Measurements from ENCODE around the gene BIN2. TPM values are rescaled to one million over a fixed set of nuclear protein-coding genes. Genes with fewer than 3 reads are reported as not detected.
"Not testable (repeated sequence)": the region's sequence is repeated elsewhere in the genome, so short reads cannot be mapped to it uniquely, and the experiment has no call there.

BIN2 gene
- polyA plus RNA-seq, 4 donors = 1.9 to 3.6 (median 2.8) TPM

GRCh38 chr12:51318846-51319599 lies 5.0 kb downstream of the BIN2 start:
- DNase-seq (ENCODE audit: low read depth in 4 of 4, low spot score in 2 of 4) = no peak

- DNase-seq (ENCODE audit: low read depth in 4 of 4, low spot score in 2 of 4) = not testable (repeated sequence)
These were observed 5.7 kb downstream of the BIN2 start for GRCh38 chr12:51318057-51318806.

- no peak for DNase-seq (ENCODE audit: low read depth in 4 of 4, low spot score in 2 of 4)
These were observed 12.6 kb downstream of the BIN2 start for GRCh38 chr12:51311389-51311788.

GRCh38 chr12:51307655-51308593 lies 16.1 kb downstream of the BIN2 start:
- DNase-seq (ENCODE audit: low read depth in 4 of 4, low spot score in 2 of 4) = no peak

- no peak for DNase-seq (ENCODE audit: low read depth in 4 of 4, low spot score in 2 of 4)
These were observed 17.5 kb downstream of the BIN2 start for GRCh38 chr12:51306507-51306906.

GRCh38 chr12:51300768-51301167 lies 23.2 kb downstream of the BIN2 start:
- not testable (repeated sequence) for DNase-seq (ENCODE audit: low read depth in 4 of 4, low spot score in 2 of 4)

- DNase-seq (ENCODE audit: low read depth in 4 of 4, low spot score in 2 of 4) = no peak
These were observed 28.3 kb downstream of the BIN2 start for GRCh38 chr12:51295651-51296050.

- DNase-seq (ENCODE audit: low read depth in 4 of 4, low spot score in 2 of 4) = not testable (repeated sequence)
These were observed 29.9 kb downstream of the BIN2 start for GRCh38 chr12:51294097-51294496.

- no peak for DNase-seq (ENCODE audit: low read depth in 4 of 4, low spot score in 2 of 4)
These were observed 30.3 kb downstream of the BIN2 start for GRCh38 chr12:51293696-51294095.

GRCh38 chr12:51291603-51292513 lies 32.1 kb downstream of the BIN2 start:
- DNase-seq (ENCODE audit: low read depth in 4 of 4, low spot score in 2 of 4) = not testable (repeated sequence)

- DNase-seq (ENCODE audit: low read depth in 4 of 4, low spot score in 2 of 4) = no peak
These were observed 38.1 kb downstream of the BIN2 start for GRCh38 chr12:51285843-51286242.

GRCh38 chr12:51281202-51281924 lies 42.6 kb downstream of the BIN2 start:
- no peak for DNase-seq (ENCODE audit: low read depth in 4 of 4, low spot score in 2 of 4)

- no peak for DNase-seq (ENCODE audit: low read depth in 4 of 4, low spot score in 2 of 4)
These were observed 48.9 kb downstream of the BIN2 start for GRCh38 chr12:51275088-51275487.

- not testable (repeated sequence) for DNase-seq (ENCODE audit: low read depth in 4 of 4, low spot score in 2 of 4)
These were observed 51.2 kb downstream of the BIN2 start for GRCh38 chr12:51272810-51273209.

GRCh38 chr12:51270951-51271518 lies 52.9 kb downstream of the BIN2 start:
- DNase-seq (ENCODE audit: low read depth in 4 of 4, low spot score in 2 of 4) = no peak

GRCh38 chr12:51270067-51270950 lies 53.7 kb downstream of the BIN2 start, which contains the start of gene SMAGP:
Gene SMAGP, minus strand, starts transcription at chr12:51270415. Its CDS starts 1,137 bp downstream, at chr12:51269278.
- DNase-seq (ENCODE audit: low read depth in 4 of 4, low spot score in 2 of 4) = peak in 1 of 4 donors; percentile 46

- DNase-seq (ENCODE audit: low read depth in 4 of 4, low spot score in 2 of 4) = no peak
These were observed 54.6 kb downstream of the BIN2 start for GRCh38 chr12:51269174-51270066.

Measured in left renal cortex interstitium (tissue), 4 donors.